ENCODE data around the gene TBC1D17.

GRCh38 chr19:49851456-49852259 is 25.8 kb upstream of the TBC1D17 start:
- no peak for TF ChIP-seq POLR2A (IDR thresholded peaks at IDR 0.05)
- TF ChIP-seq CTCF (IDR thresholded peaks at IDR 0.05), result no peak
